OCI-LY1 (cell line): ENCODE results near the gene SPDYE2.
"Not testable (repeated sequence)": the region's sequence is repeated elsewhere in the genome, so short reads cannot be mapped to it uniquely, and the experiment has no call there.

Source experiments
- H2AFZ ChIP-seq: fragments of 200-600 bp; sonication (generic), shearing (Covaris generic); 2 replicates; pipeline ENCODE4 v1.6.0; 2014; ENCODE audit warnings: antibody characterized with exemption, mild to moderate bottlenecking, low read length
- H3F3A ChIP-seq: fragments of 200-600 bp; sonication (generic), shearing (Covaris generic); 2 replicates; pipeline ENCODE4 v1.6.0; 2014; ENCODE audit warnings: mild to moderate bottlenecking, antibody characterized with exemption, low read length, moderate library complexity; ENCODE audit not compliant: insufficient read depth
- H3K27ac ChIP-seq: fragments of 200-600 bp; sonication (generic); 2 replicates; pipeline ENCODE4 v1.5.1; 2014; ENCODE audit warnings: low read length, mixed run types, mild to moderate bottlenecking, low read depth; ENCODE audit not compliant: poor library complexity, severe bottlenecking
- H3K27me3 ChIP-seq: fragments of 200-600 bp; sonication (generic); 2 replicates; pipeline ENCODE4 v1.6.0; 2014; ENCODE audit warnings: antibody characterized with exemption, mild to moderate bottlenecking, low read length, moderate library complexity; ENCODE audit not compliant: insufficient read depth
- H3K36me3 ChIP-seq: fragments of 200-600 bp; sonication (generic); 2 replicates; pipeline ENCODE4 v1.6.1; 2014; ENCODE audit warnings: mild to moderate bottlenecking, antibody characterized with exemption, low read length, moderate library complexity, mixed read lengths; ENCODE audit not compliant: insufficient read depth
- H3K4me1 ChIP-seq: fragments of 200-600 bp; sonication (generic); 2 replicates; pipeline ENCODE4 v1.5.1; 2014; ENCODE audit warnings: mild to moderate bottlenecking, low read length, moderate library complexity; ENCODE audit not compliant: insufficient read depth, severe bottlenecking
- H3K4me2 ChIP-seq: fragments of 200-600 bp; sonication (generic), shearing (Covaris generic); 2 replicates; pipeline ENCODE4 v1.6.1; 2014; ENCODE audit warnings: low read length
- H3K4me3 ChIP-seq: fragments of 200-600 bp; sonication (generic); 2 replicates; pipeline ENCODE4 v1.5.1; 2014; ENCODE audit warnings: low read length, low read depth, mild to moderate bottlenecking, mixed read lengths; ENCODE audit not compliant: poor library complexity, severe bottlenecking
- H3K79me2 ChIP-seq: fragments of 200-600 bp; shearing (Covaris generic); 2 replicates; pipeline ENCODE4 v1.6.1; 2016; ENCODE audit warnings: mixed run types, low read length, mixed read lengths; ENCODE audit not compliant: insufficient read depth
- H3K9ac ChIP-seq: fragments of 200-600 bp; sonication (generic), shearing (Covaris generic); 2 replicates; pipeline ENCODE4 v1.6.1; 2014; ENCODE audit warnings: mild to moderate bottlenecking, low read length, mixed read lengths
- H3K9me2 ChIP-seq: fragments of 200-600 bp; sonication (generic), shearing (Covaris generic); 2 replicates; pipeline ENCODE4 v1.6.1; 2014; ENCODE audit warnings: low read depth, mild to moderate bottlenecking, low read length, mixed read lengths
- H3K9me3 ChIP-seq: fragments of 200-600 bp; shearing (Covaris generic); 2 replicates; pipeline ENCODE4 v1.6.1; 2014; ENCODE audit warnings: low read length, mixed read lengths
- H4K20me1 ChIP-seq: fragments of 200-600 bp; sonication (generic), shearing (Covaris generic); 2 replicates; pipeline ENCODE4 v1.6.0; 2016; ENCODE audit warnings: mild to moderate bottlenecking, low read length; ENCODE audit not compliant: insufficient read depth

SPDYE2 gene

GRCh38 chr7:102604431-102605145, 53.6 kb downstream of the SPDYE2 start:
- H3K4me1 ChIP-seq, H3F3A ChIP-seq, H3K79me2 ChIP-seq, H3K4me3 ChIP-seq, H3K36me3 ChIP-seq, H3K4me2 ChIP-seq, H3K27me3 ChIP-seq, H4K20me1 ChIP-seq, H3K27ac ChIP-seq, H3K9me2 ChIP-seq, H3K9me3 ChIP-seq, H2AFZ ChIP-seq, H3K9ac ChIP-seq: not testable (repeated sequence)

GRCh38 chr7:102606848-102607247, 55.8 kb downstream of the SPDYE2 start:
- not testable (repeated sequence) for H2AFZ ChIP-seq, H3K4me1 ChIP-seq, H3F3A ChIP-seq, H3K36me3 ChIP-seq, H3K9ac ChIP-seq, H3K27me3 ChIP-seq, H3K9me2 ChIP-seq, H4K20me1 ChIP-seq, H3K9me3 ChIP-seq, H3K27ac ChIP-seq, H3K79me2 ChIP-seq, H3K4me3 ChIP-seq, H3K4me2 ChIP-seq

- H3K27me3 ChIP-seq, H3K36me3 ChIP-seq, H3K4me2 ChIP-seq, H3K9me2 ChIP-seq, H3K27ac ChIP-seq, H3F3A ChIP-seq, H2AFZ ChIP-seq, H3K4me3 ChIP-seq, H3K9me3 ChIP-seq, H3K9ac ChIP-seq, H3K4me1 ChIP-seq, H3K79me2 ChIP-seq, H4K20me1 ChIP-seq: not testable (repeated sequence)
Observed at GRCh38 chr7:102609734-102610133, 58.7 kb downstream of the SPDYE2 start.

GRCh38 chr7:102610441-102610840, 59.4 kb downstream of the SPDYE2 start:
- not testable (repeated sequence) for H3K9ac ChIP-seq, H3K27ac ChIP-seq, H3K27me3 ChIP-seq, H3K79me2 ChIP-seq, H3K9me2 ChIP-seq, H3K4me1 ChIP-seq, H3K9me3 ChIP-seq, H4K20me1 ChIP-seq, H3K4me2 ChIP-seq, H3F3A ChIP-seq, H3K36me3 ChIP-seq, H2AFZ ChIP-seq, H3K4me3 ChIP-seq

- H3K27ac ChIP-seq, H3K4me3 ChIP-seq, H2AFZ ChIP-seq, H3K9me3 ChIP-seq, H3K79me2 ChIP-seq, H3K9me2 ChIP-seq, H3F3A ChIP-seq, H4K20me1 ChIP-seq, H3K27me3 ChIP-seq, H3K36me3 ChIP-seq, H3K9ac ChIP-seq, H3K4me2 ChIP-seq, H3K4me1 ChIP-seq: not testable (repeated sequence)
Observed at GRCh38 chr7:102611013-102611674, 60.1 kb downstream of the SPDYE2 start.

GRCh38 chr7:102611675-102612325, 60.8 kb downstream of the SPDYE2 start:
- H3K27me3 ChIP-seq, H4K20me1 ChIP-seq, H3K4me2 ChIP-seq, H3F3A ChIP-seq, H3K9ac ChIP-seq, H3K36me3 ChIP-seq, H3K79me2 ChIP-seq, H3K27ac ChIP-seq, H2AFZ ChIP-seq, H3K4me1 ChIP-seq, H3K4me3 ChIP-seq, H3K9me3 ChIP-seq, H3K9me2 ChIP-seq: not testable (repeated sequence)
